ENCODE measurements around the gene GDI2. TPM values are rescaled to one million over a fixed set of nuclear protein-coding genes. Genes with fewer than 3 reads are reported as not detected.
A peak's percentile ranks its signal among the peaks of the same experiment; 100 is the strongest.

The GDI2 gene
- total and polyA plus RNA-seq, 9 of the 15 experiments (the other 6 are each of a cell fraction or from before 2014, with no cell fraction given) = 262 to 424 (median 287) TPM

- TF ChIP-seq ZNF551 (CRISPR knock-in tag; IDR thresholded peaks at IDR 0.05) (no peak), FOXJ2 (tag; IDR thresholded peaks at IDR 0.05) (no peak), TAL1 (IDR thresholded peaks at IDR 0.05) (peak; percentile 74), ZNF134 (CRISPR knock-in tag; conservative IDR thresholded peaks at IDR 0.05) (no peak), SMARCA4 (IDR thresholded peaks at IDR 0.05) (peak; percentile 69), KLF13 (tag; IDR thresholded peaks at IDR 0.05; ENCODE audit: borderline replicate concordance, low read depth) (no peak), SOX6 (IDR thresholded peaks at IDR 0.05) (0 out of 2 replicates have a peak, but pooled peaks have one; percentile 19), SRSF7 (optimal IDR thresholded peaks at IDR 0.05; ENCODE audit: low read depth, low read length) (no peak), HMBOX1 (IDR thresholded peaks at IDR 0.05) (peak; percentile 61; the same call in 1 of the 2 replicates), DIDO1 (tag; IDR thresholded peaks at IDR 0.05; ENCODE audit: low read depth) (no peak), NR3C1 (CRISPR knock-in tag; IDR thresholded peaks at IDR 0.05) (no peak), NCOA2 (IDR thresholded peaks at IDR 0.05; ENCODE audit: partially characterized antibody in 2 of 2) (no peak), ZNF143 (CRISPR knock-in tag; IDR thresholded peaks at IDR 0.05) (no peak), DPF2 (IDR thresholded peaks at IDR 0.05) (peak; percentile 81; the same call in 1 of the 2 replicates), ZNF253 (CRISPR knock-in tag; conservative IDR thresholded peaks at IDR 0.05) (no peak), TBP (optimal IDR thresholded peaks at IDR 0.05; ENCODE audit: low read depth, low read length) (no peak), ZNF324 (CRISPR knock-in tag; IDR thresholded peaks at IDR 0.05) (no peak), ZBTB8A (IDR thresholded peaks at IDR 0.05; ENCODE audit: partially characterized antibody) (no peak), ARID1B (IDR thresholded peaks at IDR 0.05) (peak; percentile 85), DEAF1 (CRISPR knock-in tag; IDR thresholded peaks at IDR 0.05) (no peak), PML (IDR thresholded peaks at IDR 0.05; ENCODE audit: low read length) (0 out of 2 replicates have a peak, but pooled peaks have one; percentile 51), CHD1 (IDR thresholded peaks at IDR 0.05; ENCODE audit: low read length) (no peak), ETS2 (tag; IDR thresholded peaks at IDR 0.05; ENCODE audit: borderline replicate concordance, poor library complexity, severe bottlenecking) (no peak)
- TF ChIP-seq, protein P1, sequence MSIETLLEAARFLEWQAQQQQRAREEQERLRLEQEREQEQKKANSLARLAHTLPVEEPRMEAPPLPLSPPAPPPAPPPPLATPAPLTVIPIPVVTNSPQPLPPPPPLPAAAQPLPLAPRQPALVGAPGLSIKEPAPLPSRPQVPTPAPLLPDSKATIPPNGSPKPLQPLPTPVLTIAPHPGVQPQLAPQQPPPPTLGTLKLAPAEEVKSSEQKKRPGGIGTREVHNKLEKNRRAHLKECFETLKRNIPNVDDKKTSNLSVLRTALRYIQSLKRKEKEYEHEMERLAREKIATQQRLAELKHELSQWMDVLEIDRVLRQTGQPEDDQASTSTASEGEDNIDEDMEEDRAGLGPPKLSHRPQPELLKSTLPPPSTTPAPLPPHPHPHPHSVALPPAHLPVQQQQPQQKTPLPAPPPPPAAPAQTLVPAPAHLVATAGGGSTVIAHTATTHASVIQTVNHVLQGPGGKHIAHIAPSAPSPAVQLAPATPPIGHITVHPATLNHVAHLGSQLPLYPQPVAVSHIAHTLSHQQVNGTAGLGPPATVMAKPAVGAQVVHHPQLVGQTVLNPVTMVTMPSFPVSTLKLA (conservative IDR thresholded peaks at IDR 0.05) = peak in 1 of 2 experiments; percentile 39; a peak in 1 of 4 replicates
- TF ChIP-seq, protein P2, sequence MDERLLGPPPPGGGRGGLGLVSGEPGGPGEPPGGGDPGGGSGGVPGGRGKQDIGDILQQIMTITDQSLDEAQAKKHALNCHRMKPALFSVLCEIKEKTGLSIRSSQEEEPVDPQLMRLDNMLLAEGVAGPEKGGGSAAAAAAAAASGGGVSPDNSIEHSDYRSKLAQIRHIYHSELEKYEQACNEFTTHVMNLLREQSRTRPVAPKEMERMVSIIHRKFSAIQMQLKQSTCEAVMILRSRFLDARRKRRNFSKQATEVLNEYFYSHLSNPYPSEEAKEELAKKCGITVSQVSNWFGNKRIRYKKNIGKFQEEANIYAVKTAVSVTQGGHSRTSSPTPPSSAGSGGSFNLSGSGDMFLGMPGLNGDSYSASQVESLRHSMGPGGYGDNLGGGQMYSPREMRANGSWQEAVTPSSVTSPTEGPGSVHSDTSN (CRISPR knock-in tag; IDR thresholded peaks at IDR 0.05; ENCODE audit: low read depth) = no peak
- TF ChIP-seq, protein P2 (tag; conservative IDR thresholded peaks at IDR 0.05; ENCODE audit: low read depth) = peak; percentile 57
Measured at GRCh38 chr10:5829267-5829666, 16.0 kb upstream of the GDI2 start (continued).

Measured in K562 (cell line).